Measurements from ENCODE around the gene PREX1. TPM values are rescaled to one million over a fixed set of nuclear protein-coding genes. Genes with fewer than 3 reads are reported as not detected.

PREX1 gene
- total RNA-seq, 1 donor from 2014 or later: 20.4 TPM

- Histone ChIP-seq H3K9me3 (ENCODE audit: control insufficient read depth in 3 of 3, low read length in 3 of 3) (no peaks in the 10 kb centered on the region), H3K27me3 (ENCODE audit: control insufficient read depth in 3 of 3, insufficient read depth in 3 of 3, low read length in 3 of 3) (peaks cover 0 to 2% (median 0%) of the 10 kb centered on the region in 3 donors), H3K36me3 (ENCODE audit: control insufficient read depth in 3 of 3, insufficient read depth in 3 of 3, low read length in 3 of 3) (no peaks in the 10 kb centered on the region), H3K27ac (ENCODE audit: low read depth, low read length) (no peak overlapping the region), H3K9ac (ENCODE audit: low read depth in 1 of 3, low read length in 3 of 3) (no peak overlapping the region), H3K4me3 (ENCODE audit: low read length in 3 of 3) (no peak overlapping the region), H3K4me1 (ENCODE audit: control insufficient read depth in 3 of 3, insufficient read depth in 3 of 3, low read length in 3 of 3) (peaks cover 3 to 14% (median 9%) of the 10 kb centered on the region in 3 donors)
Measured at GRCh38 chr20:48862279-48862678, 34.5 kb upstream of the PREX1 start.

GRCh38 chr20:48861444-48861843, 33.6 kb upstream of the PREX1 start:
- Histone ChIP-seq H3K4me3 (ENCODE audit: low read length in 3 of 3) (no peak overlapping the region), H3K4me1 (ENCODE audit: control insufficient read depth in 3 of 3, insufficient read depth in 3 of 3, low read length in 3 of 3) (peaks cover 3 to 14% (median 9%) of the 10 kb centered on the region in 3 donors), H3K9me3 (ENCODE audit: control insufficient read depth in 3 of 3, low read length in 3 of 3) (no peaks in the 10 kb centered on the region), H3K9ac (ENCODE audit: low read depth in 1 of 3, low read length in 3 of 3) (no peak overlapping the region), H3K36me3 (ENCODE audit: control insufficient read depth in 3 of 3, insufficient read depth in 3 of 3, low read length in 3 of 3) (no peaks in the 10 kb centered on the region), H3K27me3 (ENCODE audit: control insufficient read depth in 3 of 3, insufficient read depth in 3 of 3, low read length in 3 of 3) (peaks cover 0 to 2% (median 0%) of the 10 kb centered on the region in 3 donors), H3K27ac (ENCODE audit: low read depth, low read length) (no peak overlapping the region)

DNA sequence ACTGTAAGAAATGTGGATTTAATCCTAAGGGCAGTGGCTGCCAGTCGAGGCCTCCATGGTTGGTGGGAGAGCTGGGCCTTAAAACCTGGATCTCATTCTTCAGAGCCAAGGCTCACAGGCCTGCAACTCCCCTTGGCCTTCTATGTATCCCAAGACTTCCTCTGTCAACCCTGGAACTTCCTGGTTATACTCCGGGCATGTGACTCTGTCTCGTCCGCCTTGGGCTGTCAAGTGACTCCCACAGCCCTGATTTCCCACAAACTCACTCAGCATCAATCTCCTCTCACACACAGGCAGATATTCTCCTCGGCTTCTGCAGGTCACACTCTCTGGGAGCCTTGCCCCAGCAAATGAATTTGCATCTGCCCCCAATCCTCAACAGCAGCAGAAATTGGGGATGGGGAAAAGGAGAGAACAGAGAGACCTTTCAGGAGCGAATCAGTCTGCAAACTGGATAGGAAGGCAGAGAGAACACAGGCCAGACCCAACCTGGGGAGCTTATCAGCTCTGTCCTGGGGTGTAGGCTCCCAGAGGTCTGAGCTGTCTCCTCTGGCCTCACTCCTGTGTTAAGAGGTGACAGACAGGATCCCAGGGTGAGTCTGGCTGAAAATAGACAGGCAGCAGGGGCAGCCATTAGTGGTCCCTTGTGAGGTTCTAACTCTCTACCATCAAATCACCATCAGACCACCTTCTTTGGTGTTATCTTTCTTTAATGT, 30.4 kb upstream of the PREX1 start:
- peak overlapping the region; percentile 25 for H3K27ac ChIP-seq (ENCODE audit: low read depth, low read length)

DNA sequence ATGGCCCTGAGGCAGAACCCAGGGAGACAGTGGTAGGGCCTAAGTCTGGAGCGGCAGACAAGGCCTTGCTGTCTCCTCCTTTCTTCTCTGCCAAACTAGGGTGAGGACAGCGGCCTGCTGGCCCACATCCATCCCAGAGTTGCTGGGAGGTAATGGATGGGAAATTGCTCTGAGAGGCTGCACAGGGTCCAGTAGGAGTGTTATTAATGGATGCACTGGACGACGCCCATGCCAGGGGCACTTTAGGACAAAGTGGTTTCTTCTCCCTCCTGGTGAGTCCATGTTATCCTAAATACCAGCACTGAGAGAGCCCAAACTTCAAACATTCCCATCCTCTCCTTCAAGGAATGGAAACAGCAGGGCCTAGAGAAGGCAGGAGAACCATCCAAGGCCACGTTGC, 28.3 kb upstream of the PREX1 start:
- no peak overlapping the region for H3K4me3 ChIP-seq (ENCODE audit: low read length in 3 of 3)
- H3K9me3 ChIP-seq (ENCODE audit: control insufficient read depth in 3 of 3, low read length in 3 of 3): no peaks in the 10 kb centered on the region
- H3K9ac ChIP-seq (ENCODE audit: low read depth in 1 of 3, low read length in 3 of 3): no peak overlapping the region
- no peak overlapping the region for H3K27ac ChIP-seq (ENCODE audit: low read depth, low read length)
- H3K36me3 ChIP-seq (ENCODE audit: control insufficient read depth in 3 of 3, insufficient read depth in 3 of 3, low read length in 3 of 3): no peaks in the 10 kb centered on the region
- H3K4me1 ChIP-seq (ENCODE audit: control insufficient read depth in 3 of 3, insufficient read depth in 3 of 3, low read length in 3 of 3): peaks cover 5 to 14% (median 8%) of the 10 kb centered on the region in 3 donors
- H3K27me3 ChIP-seq (ENCODE audit: control insufficient read depth in 3 of 3, insufficient read depth in 3 of 3, low read length in 3 of 3): no peaks in the 10 kb centered on the region

More for the DNA sequence above, 30.4 kb upstream of the PREX1 start:
- peaks cover 0 to 2% (median 0%) of the 10 kb centered on the region in 3 donors for H3K27me3 ChIP-seq (ENCODE audit: control insufficient read depth in 3 of 3, insufficient read depth in 3 of 3, low read length in 3 of 3)
- H3K4me1 ChIP-seq (ENCODE audit: control insufficient read depth in 3 of 3, insufficient read depth in 3 of 3, low read length in 3 of 3): peaks cover 5 to 14% (median 8%) of the 10 kb centered on the region in 3 donors
- H3K36me3 ChIP-seq (ENCODE audit: control insufficient read depth in 3 of 3, insufficient read depth in 3 of 3, low read length in 3 of 3): no peaks in the 10 kb centered on the region
- H3K9me3 ChIP-seq (ENCODE audit: control insufficient read depth in 3 of 3, low read length in 3 of 3): no peaks in the 10 kb centered on the region
- no peak overlapping the region for H3K4me3 ChIP-seq (ENCODE audit: low read length in 3 of 3)
- H3K9ac ChIP-seq (ENCODE audit: low read depth in 1 of 3, low read length in 3 of 3): no peak overlapping the region

- no peaks in the 10 kb centered on the region for H3K36me3 ChIP-seq (ENCODE audit: control insufficient read depth in 3 of 3, insufficient read depth in 3 of 3, low read length in 3 of 3)
- H3K27ac ChIP-seq (ENCODE audit: low read depth, low read length): no peak overlapping the region
- no peaks in the 10 kb centered on the region for H3K9me3 ChIP-seq (ENCODE audit: control insufficient read depth in 3 of 3, low read length in 3 of 3)
- H3K4me1 ChIP-seq (ENCODE audit: control insufficient read depth in 3 of 3, insufficient read depth in 3 of 3, low read length in 3 of 3): peaks cover 8 to 22% (median 10%) of the 10 kb centered on the region in 3 donors
- no peak overlapping the region for H3K9ac ChIP-seq (ENCODE audit: low read depth in 1 of 3, low read length in 3 of 3)
- H3K27me3 ChIP-seq (ENCODE audit: control insufficient read depth in 3 of 3, insufficient read depth in 3 of 3, low read length in 3 of 3): no peaks in the 10 kb centered on the region
- H3K4me3 ChIP-seq (ENCODE audit: low read length in 3 of 3): no peak overlapping the region
Measured at GRCh38 chr20:48855046-48855445, 27.2 kb upstream of the PREX1 start.

DNA sequence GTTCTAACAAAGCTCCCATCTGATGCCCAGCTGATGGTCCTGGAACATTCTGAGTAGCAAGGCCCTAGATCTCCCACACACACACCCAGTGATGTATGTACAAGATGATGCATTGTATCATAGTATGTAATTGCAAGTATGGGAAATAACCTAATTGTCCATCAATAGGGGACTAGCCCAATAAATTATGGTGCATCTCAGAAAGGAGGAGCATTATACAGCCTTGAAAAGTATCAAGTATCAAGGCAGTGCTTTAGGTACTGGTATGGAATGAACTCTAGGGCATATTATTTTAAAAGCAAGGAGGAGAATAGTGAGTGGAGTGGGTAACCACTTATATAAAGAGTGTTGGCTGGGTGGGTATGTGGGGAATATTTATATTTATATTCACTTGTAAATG, 24.8 kb upstream of the PREX1 start:
- Histone ChIP-seq H3K27me3 (ENCODE audit: control insufficient read depth in 3 of 3, insufficient read depth in 3 of 3, low read length in 3 of 3) (no peaks in the 10 kb centered on the region), H3K4me1 (ENCODE audit: control insufficient read depth in 3 of 3, insufficient read depth in 3 of 3, low read length in 3 of 3) (peaks cover 8 to 24% (median 10%) of the 10 kb centered on the region in 3 donors), H3K9me3 (ENCODE audit: control insufficient read depth in 3 of 3, low read length in 3 of 3) (no peaks in the 10 kb centered on the region), H3K4me3 (ENCODE audit: low read length in 3 of 3) (no peak overlapping the region), H3K9ac (ENCODE audit: low read depth in 1 of 3, low read length in 3 of 3) (no peak overlapping the region), H3K36me3 (ENCODE audit: control insufficient read depth in 3 of 3, insufficient read depth in 3 of 3, low read length in 3 of 3) (no peaks in the 10 kb centered on the region), H3K27ac (ENCODE audit: low read depth, low read length) (no peak overlapping the region)

GRCh38 chr20:48851579-48851978, 23.8 kb upstream of the PREX1 start:
- H3K9ac ChIP-seq (ENCODE audit: low read depth in 1 of 3, low read length in 3 of 3): no peak overlapping the region
- H3K4me1 ChIP-seq (ENCODE audit: control insufficient read depth in 3 of 3, insufficient read depth in 3 of 3, low read length in 3 of 3): peaks cover 8 to 24% (median 10%) of the 10 kb centered on the region in 3 donors
- no peaks in the 10 kb centered on the region for H3K27me3 ChIP-seq (ENCODE audit: control insufficient read depth in 3 of 3, insufficient read depth in 3 of 3, low read length in 3 of 3)
- no peaks in the 10 kb centered on the region for H3K9me3 ChIP-seq (ENCODE audit: control insufficient read depth in 3 of 3, low read length in 3 of 3)
- H3K36me3 ChIP-seq (ENCODE audit: control insufficient read depth in 3 of 3, insufficient read depth in 3 of 3, low read length in 3 of 3): no peaks in the 10 kb centered on the region
- H3K27ac ChIP-seq (ENCODE audit: low read depth, low read length): no peak overlapping the region
- H3K4me3 ChIP-seq (ENCODE audit: low read length in 3 of 3): no peak overlapping the region

GRCh38 chr20:48850977-48851299, 23.1 kb upstream of the PREX1 start:
- Histone ChIP-seq H3K27ac (ENCODE audit: low read depth, low read length) (no peak overlapping the region), H3K9me3 (ENCODE audit: control insufficient read depth in 3 of 3, low read length in 3 of 3) (no peaks in the 10 kb centered on the region), H3K36me3 (ENCODE audit: control insufficient read depth in 3 of 3, insufficient read depth in 3 of 3, low read length in 3 of 3) (no peaks in the 10 kb centered on the region), H3K4me3 (ENCODE audit: low read length in 3 of 3) (no peak overlapping the region), H3K4me1 (ENCODE audit: control insufficient read depth in 3 of 3, insufficient read depth in 3 of 3, low read length in 3 of 3) (peaks cover 8 to 24% (median 10%) of the 10 kb centered on the region in 3 donors), H3K27me3 (ENCODE audit: control insufficient read depth in 3 of 3, insufficient read depth in 3 of 3, low read length in 3 of 3) (no peaks in the 10 kb centered on the region), H3K9ac (ENCODE audit: low read depth in 1 of 3, low read length in 3 of 3) (no peak overlapping the region)

GRCh38 chr20:48850257-48850976, 22.6 kb upstream of the PREX1 start:
- Histone ChIP-seq H3K9ac (ENCODE audit: low read depth in 1 of 3, low read length in 3 of 3) (peak overlapping the region in 2 of 3 donors; percentile 27 to 69), H3K9me3 (ENCODE audit: control insufficient read depth in 3 of 3, low read length in 3 of 3) (no peaks in the 10 kb centered on the region), H3K4me3 (ENCODE audit: low read length in 3 of 3) (no peak overlapping the region), H3K4me1 (ENCODE audit: control insufficient read depth in 3 of 3, insufficient read depth in 3 of 3, low read length in 3 of 3) (peaks cover 8 to 24% (median 10%) of the 10 kb centered on the region in 3 donors), H3K27ac (ENCODE audit: low read depth, low read length) (peak overlapping the region; percentile 45), H3K36me3 (ENCODE audit: control insufficient read depth in 3 of 3, insufficient read depth in 3 of 3, low read length in 3 of 3) (no peaks in the 10 kb centered on the region), H3K27me3 (ENCODE audit: control insufficient read depth in 3 of 3, insufficient read depth in 3 of 3, low read length in 3 of 3) (no peaks in the 10 kb centered on the region)

- Histone ChIP-seq H3K9ac (ENCODE audit: low read depth in 1 of 3, low read length in 3 of 3) (peak overlapping the region in 1 of 3 donors; percentile 69), H3K36me3 (ENCODE audit: control insufficient read depth in 3 of 3, insufficient read depth in 3 of 3, low read length in 3 of 3) (no peaks in the 10 kb centered on the region), H3K9me3 (ENCODE audit: control insufficient read depth in 3 of 3, low read length in 3 of 3) (no peaks in the 10 kb centered on the region), H3K4me3 (ENCODE audit: low read length in 3 of 3) (no peak overlapping the region), H3K4me1 (ENCODE audit: control insufficient read depth in 3 of 3, insufficient read depth in 3 of 3, low read length in 3 of 3) (peaks cover 8 to 24% (median 10%) of the 10 kb centered on the region in 3 donors), H3K27me3 (ENCODE audit: control insufficient read depth in 3 of 3, insufficient read depth in 3 of 3, low read length in 3 of 3) (no peaks in the 10 kb centered on the region), H3K27ac (ENCODE audit: low read depth, low read length) (peak overlapping the region; percentile 45)
Measured at GRCh38 chr20:48849779-48850178, 22.0 kb upstream of the PREX1 start.

All from skeletal muscle tissue (tissue), 4 donors.